Stimulated activated CD4-positive, alpha-beta T cell treated with anti-CD3 and anti-CD28 coated beads, TNF-alpha, amount 100 ng/mL, for 4 hours (primary cell): Measurements from ENCODE around the gene ADSL.
A peak's percentile ranks its signal among the peaks of the same experiment; 100 is the strongest.

Experiments
- DNase-seq, 3 experiments: peaks; one replicate each; pipeline ENCODE4 v3.0.0-alpha.2; 2020; ENCODE audit warnings: low read depth in 3 of 3

ADSL gene

DNA sequence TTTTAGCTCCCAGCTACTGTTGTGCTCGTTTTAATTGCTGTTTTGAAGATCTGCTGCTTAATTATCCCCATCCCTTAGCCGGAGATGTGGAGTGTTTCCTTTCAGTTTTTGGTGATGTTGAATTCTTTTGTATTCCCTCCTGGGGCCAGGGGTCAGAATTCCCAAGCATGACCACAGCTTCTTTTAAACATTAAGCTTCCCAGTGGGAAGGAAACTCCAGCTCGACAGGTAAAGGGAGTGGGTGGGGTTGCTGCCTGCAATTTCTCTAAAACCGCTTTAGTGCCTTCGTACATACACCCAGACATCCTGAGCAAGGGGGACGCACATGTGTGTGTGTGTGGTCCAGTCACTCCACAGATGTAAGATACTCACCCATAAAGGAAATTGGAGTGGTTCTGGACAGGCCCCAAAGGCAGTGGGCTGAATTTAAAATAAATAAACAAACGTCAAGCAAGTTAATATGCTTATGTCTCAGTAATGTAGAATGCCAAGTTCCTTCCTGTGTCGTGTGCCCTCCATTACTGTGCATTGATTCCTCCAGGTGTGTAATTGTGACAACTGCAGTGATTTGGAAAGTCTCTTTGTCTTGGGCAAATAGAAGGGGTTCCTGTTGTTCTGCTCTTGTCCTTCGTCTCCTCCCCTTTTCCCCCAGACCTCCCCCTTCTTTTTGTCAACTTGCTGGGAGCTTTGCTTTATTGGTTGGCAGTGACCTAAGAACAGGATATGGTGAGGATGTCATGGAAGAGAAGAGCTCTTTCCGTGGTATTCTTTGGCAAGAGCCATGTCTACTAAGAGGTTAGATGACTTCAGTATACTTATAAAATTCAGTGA is 19.2 kb upstream of the ADSL start:
- no peak for DNase-seq

DNA sequence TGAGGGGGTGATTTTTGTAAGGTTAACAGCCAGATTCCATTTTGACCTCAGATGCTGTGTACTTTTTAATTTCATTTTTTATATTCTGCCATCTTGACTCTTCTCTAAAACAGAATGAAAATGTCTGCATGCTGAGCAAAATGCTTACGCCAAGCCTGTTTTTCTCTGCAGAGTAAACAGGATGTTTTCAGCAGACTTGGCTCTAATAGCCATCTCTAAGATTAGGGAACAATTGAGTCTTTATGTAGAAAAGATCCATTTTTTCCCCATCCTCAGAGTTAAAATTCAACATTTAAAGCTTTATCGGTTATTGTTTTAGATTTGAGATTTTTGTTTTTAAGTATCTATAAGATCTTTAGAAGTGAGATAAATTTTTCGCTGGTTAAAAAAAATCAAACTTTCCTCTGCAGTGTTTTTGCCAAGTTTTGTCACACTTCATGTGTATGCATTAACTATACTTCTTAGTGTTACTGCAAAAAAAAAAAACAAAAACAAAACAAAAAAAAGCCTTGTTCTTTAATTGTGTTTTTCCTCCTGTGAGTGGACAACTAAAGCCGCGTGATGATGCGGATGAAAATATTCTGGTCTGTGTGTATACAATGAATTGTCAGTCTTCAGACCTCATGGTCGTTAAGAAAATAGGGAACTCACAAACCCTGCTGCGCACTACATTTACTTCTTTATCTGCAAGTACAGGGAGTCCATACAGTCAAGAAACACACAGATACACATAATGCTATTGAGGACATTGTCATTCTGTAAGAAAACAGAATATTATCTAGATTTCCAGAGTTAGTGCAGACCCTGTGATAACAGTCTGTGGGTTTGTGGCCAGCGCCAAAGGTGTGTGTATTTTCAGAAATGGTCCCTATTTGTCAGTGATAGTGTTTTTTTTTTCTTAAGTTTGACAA is 17.5 kb upstream of the ADSL start:
- DNase-seq: no peak

DNA sequence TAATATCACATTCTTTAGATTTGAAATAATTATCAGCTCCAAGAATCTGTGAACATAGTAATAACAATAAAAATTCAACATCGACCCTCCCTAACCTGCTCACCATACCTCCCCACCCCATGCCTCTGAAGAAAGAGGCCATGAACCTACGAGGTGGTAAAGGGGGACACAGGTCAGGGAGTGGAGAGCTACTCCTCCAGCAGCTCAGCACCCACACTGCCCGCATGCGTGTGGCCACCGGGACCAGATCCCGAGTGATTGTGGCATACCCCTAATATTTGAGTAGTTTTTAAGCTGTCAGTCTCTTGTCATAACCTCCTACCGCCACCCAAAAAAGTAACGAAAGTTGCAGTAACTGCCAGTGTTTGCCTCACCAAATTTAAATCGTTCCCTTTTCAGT is 16.8 kb upstream of the ADSL start:
- no peak for DNase-seq

DNA sequence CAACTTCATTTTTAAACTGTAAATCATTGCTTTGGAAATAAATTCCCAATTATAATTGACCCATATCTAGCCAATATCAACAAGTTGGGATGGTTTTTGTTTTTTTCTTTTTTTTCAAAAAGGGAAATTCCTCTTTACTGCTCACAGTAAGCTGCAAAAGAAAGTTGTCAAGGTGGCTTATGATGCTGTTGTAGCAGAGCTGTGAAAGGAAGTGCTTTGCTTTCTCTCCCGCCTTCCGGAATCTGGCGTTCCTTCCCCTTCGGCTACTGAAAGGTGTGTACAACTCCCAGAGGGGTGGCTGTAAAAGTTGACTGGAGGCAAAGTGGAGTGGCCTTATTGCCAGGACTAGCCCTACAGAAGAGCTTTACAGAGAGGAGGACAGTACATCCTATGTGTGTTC is 16.2 kb upstream of the ADSL start:
- no peak for DNase-seq

DNA sequence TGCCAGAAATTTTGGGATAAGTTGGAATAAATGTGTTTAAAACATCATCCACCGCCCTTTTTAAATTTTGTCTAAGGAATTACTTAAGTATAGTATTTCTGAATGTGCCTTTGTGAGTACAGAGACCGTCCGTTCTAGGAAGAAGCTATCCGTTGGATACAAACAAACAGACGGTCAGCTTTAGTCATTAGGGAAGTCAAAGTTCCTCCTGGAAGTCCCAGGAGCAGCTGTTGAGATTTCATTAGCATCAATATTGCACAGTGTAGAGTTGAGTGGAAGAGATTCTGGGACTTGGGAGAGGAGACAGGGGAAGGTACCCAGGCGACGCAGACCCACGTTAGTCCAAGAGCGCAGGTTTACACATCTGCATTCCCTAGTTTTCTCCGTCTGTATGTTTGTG is 15.7 kb upstream of the ADSL start:
- no peak for DNase-seq

DNA sequence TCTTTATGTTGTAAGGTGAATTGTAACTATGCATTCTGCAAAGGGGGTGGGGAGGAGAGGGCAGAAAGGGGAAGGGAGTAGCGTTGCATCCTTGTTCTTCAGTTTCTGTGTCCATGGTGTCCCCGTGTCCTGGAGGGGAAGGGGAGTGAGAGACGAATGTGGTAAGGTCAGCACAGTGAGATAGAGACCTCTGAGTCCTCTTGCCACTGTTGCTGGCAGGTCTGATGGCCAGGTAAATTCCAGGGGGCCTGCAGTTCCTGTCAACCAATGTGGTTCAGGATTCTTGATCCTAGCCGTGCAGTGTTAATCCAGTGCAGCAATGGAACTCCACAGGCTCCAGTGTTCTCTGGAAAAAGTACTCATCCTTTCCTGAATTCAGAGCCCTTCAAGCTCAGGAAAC is 14.6 kb upstream of the ADSL start:
- DNase-seq: no peak

DNA sequence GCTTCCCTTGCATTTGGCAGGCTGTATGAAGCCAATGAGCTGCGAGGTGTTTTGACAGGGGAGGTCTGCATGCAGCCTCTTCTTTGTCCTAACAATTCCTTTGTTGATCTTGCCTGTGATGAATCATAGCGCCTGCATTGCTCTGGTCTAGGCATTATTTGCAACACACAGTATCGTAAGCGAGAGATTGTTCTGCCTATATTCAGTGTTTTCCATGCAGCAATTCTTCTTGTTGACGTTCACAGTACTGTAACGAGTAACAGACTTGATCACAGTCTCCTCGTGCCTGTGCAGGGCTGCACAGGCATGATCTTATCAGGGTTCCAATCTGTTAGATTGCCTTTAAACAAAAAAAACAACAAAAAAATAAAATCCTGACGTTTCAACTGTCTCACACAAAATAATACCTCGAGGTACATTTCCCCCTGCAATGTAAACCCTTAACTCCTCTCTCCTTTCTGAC is 13.9 kb upstream of the ADSL start:
- no peak for DNase-seq

DNA sequence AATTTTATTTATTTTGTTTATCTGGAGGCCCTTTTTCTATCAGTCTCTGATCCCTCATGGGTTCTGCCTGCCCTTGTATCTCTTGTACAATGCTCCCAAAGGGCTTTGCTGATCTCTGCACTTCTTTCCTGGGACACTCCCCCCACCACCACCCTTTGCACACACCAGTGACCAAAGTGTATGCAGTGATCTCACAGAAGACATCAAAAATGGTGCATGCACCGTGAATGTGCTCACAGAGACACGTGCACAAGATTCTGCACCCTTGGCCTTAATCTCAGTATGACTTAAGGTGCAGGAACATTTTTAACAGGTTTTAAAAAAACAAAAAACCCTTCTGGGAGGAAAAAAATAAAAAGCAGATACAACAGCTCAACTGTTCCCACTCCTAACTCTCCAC is 12.2 kb upstream of the ADSL start:
- DNase-seq: no peak

DNA sequence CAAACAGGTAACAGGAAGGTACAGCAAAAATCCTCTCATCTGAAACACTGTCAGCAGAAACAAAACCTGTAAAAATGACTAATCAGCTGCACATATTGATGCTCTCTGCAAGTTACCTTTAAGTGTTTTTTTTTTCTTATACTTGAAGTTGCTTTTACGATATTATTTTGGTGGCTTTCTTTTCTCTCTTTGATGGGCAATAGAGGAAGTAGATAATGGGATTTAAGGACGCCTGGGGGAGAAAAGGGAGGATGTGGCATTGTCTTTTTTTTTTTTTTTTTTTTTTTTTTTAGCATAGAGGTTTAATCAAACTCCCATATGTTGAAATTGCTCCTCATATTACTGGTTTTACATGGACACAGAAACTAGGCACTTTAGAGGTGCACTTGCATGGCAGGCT is 11.4 kb upstream of the ADSL start:
- DNase-seq: no peak

DNA sequence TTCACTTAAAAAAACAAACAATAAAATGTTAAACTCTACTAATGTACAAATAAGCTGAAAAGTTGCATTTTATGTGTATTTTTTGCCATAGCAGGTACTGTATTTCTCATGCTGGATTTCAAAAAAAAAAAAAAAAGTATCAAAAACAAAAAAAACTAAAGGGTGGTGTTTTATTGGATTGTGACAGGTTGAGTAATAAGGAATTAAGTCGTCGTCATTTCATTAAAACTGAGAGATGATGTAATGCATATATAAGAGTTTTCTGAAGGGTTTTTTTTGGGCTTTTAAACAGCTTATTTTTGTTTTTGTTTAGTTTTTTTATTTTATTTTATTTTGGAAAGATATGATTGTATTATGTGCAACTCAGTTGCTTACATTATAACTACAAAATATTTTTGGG is 10.9 kb upstream of the ADSL start:
- no peak for DNase-seq

DNA sequence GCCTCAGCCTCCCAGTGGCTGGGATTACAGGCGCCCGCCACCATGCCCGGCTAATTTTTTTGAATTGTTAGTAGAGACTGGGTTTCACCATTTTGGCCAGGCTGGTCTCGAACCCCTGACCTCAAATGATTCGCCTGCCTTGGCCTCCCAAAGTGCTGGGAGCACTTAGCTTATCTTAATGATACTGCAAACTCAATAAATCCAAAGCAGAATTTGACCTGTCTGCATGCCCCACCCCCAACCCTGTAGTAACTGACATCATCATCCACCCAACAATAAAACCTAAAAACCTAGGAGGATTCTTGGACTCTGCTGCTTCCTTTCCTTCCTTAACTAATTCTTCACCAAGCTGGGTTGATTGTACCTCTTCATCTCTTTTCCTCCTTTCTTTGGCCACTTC is 6.3 kb upstream of the ADSL start:
- DNase-seq: no peak

DNA sequence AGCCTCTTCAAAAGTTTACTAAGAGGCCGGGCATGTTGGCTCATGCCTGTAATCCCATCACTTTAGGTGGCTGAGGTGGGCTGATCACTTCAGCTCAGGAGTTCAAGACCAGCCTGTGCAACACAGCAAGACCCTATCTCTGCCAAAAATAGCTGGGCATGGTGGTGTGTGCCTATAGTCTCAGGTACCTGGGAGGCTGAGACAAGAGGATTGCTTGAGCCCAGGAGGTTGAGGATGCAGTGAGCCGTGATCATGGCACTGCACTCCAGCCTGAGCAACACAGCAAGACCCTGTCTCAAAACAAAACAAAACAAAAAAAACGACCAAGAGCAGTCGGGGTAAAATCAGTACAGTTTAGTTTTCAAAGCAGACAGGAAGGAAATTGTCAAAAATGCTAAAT is 4.7 kb upstream of the ADSL start:
- no peak for DNase-seq

DNA sequence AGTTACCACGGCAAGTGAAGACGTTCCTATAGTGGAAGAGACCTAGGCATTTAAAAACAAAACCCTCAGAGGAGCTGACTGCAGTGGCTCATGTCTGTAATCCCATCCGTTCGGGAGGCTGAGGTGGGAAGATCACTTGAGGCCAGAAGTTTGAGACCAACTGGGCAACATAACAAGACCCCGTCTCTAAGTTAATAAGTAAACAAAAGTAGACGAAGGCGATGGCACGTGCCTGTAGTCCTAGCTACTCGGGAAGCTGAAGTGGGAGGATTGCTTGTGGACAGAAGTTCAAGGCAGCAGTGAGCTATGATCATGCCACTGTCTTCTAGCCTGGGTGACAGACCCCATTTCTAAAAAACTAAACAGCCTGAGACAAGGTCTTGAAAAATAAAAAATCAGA is 3.8 kb upstream of the ADSL start:
- DNase-seq: no peak

DNA sequence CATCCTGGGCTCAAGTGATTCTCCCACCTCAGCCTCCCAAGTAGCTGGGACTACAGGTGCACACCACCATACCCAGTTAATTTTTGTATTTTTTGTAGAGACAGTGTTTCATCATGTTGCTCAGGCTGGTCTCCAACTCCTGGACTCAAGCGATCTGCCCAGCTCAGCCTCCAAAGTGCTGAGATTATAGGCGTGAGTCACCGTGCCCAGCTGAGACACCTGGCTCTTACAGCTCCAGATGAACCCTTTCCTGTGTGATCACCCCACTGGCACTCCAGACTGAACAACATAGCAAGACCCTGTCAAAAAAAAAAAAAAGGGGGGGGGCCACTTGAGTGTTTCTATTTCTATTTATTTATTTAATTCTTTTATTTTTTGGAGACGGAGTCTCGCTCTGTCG is 1.0 kb upstream of the ADSL start:
- no peak for DNase-seq

DNA sequence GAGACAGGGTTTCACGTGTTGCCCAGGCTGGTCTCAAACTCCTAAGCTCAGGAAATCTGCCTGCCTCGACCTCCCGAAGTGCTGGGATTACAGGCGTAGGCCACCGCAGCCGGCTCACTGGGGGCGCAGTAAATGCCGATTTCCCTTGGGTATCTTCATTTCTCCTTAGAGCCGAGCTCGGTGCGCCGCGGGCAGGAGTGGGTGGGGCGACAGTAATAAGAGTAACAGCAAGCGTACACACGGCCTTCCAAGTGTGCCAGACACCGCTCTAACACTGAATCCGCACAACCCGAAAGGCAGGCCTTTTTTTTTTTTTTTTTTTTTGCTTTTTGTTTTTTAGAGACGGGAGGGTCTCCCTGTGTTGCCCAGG is 500 bp upstream of the ADSL start:
- peak in 2 of 3 experiments; percentile 42 to 44 for DNase-seq

DNA sequence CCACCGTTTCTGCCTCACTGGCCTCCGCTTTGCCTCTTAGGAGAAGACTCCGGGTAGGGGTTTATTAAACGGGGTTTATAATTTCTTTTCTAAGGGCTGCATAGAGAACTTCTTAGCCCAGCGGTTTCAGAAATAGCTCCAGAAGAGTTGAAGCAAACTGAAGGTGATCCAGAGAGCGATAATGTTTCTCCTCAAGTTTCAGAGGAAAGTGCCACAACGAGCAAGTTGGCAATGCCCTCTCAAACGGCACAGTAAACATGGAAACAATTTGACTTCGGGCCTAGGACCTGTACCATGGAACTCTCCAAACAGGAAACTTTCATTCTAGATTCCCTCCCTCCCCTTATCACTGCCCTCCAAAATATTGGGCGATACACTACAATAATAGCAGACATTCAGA is 1.0 kb downstream of the ADSL start:
- no peak for DNase-seq

DNA sequence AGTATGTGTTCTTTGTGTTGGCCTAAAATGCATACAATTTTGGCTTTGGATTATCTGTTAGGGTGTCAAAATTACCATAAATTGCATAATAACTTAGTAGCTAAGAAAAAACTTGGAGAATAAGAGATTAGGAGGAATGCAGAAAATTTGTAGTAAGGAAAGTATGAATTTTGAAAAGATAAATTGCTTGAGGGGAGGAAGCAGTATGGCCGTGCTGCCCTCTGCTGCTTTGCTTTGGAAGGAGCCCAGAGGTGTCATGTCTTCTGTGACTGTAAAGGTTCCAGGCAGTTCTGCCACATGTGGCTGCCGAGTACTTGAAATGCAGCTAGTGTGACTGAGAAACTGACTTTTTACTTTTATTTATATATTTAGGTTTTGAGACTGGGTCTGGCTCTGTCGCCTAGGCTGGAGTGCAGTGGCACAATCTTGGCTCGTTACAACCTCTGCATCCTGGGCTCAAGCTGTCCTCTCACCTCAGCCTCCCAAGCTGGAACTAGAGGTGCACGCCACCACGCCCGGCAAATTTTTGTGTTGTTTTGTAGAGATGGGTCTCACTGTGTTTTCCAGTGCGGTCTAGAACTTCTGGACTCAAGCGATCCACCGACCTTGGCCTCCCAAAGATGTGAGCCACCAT is 1.8 kb downstream of the ADSL start:
- peak in 1 of 3 experiments; percentile 58 for DNase-seq

DNA sequence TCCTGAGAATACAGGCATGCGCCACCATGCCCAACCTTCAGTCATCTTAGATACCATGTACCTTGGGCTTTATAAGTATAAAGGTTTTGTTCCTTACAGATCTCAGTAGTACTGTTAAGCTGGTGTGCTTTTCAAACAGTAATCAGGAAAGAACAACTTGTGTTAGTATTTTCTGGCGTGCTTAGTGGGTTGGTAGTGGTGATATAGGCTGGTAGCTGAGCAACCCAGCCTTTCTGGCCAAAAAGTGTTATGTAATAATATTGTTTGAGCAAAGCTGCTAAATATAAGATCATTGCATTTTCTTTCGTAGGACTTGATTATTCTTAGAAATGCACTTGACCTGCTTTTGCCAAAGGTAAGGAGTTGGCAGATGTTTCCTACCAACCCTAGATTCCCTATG is 6.5 kb downstream of the ADSL start:
- no peak for DNase-seq

DNA sequence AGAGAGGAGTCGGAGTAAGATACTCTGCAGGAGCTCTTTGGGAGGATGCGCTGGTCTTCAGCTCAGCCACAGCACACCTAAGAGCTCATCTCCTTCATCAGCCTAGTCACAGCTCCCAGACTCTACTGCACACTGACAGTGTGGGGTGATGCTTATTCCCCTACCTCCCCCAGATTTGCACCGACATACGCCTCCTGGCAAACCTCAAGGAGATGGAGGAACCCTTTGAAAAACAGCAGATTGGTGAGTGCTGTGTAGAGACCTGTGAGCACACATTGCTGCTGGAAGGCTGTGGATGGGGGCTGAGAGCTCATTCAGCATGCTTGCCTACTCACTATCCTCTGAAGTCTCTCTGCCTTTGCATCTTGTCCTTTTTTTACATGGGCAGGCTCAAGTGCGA is 14.8 kb downstream of the ADSL start:
- no peak for DNase-seq

DNA sequence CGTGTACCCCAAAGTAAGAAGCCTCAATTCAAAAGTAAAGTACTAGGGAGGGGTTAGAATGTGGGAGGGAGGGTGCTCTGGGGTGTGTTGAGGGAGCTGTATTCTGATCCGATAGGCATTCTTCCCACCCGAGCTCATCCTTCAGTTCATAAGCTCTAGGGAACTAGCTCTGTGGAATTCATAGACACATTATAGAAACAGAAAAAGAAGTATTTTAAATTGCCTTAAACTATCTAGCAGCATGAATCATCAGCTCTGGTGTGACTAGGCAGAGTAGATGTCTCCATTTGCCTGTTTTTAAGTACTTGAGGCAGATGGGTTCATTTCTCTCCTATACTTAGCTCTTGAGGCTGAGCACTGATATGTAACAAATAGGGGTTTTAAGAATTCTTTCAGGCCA is 16.8 kb downstream of the ADSL start:
- DNase-seq: no peak

DNA sequence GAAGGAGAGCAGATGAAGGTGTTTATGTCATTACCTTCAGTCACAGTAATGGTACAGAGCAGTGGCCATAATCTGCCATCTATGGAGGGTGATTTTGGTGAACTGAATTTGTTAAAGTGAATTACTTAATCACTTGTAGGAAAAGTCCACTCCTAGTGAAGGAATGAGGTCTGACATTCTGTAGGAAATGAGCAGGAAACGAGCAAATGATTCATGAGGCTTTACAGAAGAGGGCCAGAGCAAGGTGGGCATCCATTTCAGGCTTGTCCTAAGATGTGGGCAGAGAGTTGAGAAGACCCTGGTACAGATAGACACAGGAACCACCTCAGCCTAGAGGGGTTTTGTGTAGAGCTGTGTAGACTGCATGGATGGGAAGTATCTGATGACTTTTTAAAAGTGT is 18.1 kb downstream of the ADSL start:
- no peak for DNase-seq

DNA sequence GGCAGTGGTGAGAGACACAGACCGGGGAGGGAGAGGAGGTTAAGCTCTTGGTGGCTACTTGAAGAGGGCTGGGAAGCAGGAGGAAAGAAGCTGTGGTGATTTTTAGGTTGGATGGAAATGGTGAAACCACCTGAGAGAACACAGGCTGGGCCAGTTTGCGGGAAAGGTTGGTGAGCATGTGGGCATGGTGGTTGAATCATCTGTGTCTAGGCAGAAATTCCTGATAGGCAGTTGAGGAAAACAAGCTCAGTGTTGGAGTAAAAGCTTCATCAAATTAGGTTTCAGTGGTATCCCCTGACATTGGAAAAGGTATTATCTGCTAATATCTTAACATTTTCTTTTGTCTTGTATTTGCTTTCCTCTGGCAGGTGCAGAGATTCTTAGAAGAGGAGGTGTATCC is 19.8 kb downstream of the ADSL start:
- no peak for DNase-seq

DNA sequence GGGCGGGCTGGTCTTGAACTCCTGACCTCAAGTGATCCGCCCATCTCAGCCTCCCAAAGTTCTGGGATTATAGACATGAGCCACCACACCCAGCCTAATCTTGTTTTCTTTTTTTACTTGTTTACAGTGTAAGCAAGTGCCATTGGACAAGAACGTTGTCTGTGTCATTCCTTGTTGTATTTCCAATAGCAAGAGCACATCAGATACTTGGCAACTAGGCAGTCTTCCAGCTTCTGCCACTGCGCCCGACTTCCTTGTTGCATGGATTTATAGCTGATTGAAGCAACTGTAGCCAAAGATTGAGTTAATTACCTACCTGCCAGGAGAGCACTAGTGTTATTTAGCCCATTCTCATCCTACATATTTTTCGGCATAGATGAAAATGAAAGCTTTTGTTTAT is 21.0 kb downstream of the ADSL start:
- no peak for DNase-seq
